PC-9 (cell line): ENCODE measurements around the gene CD14. TPM values are rescaled to one million over a fixed set of nuclear protein-coding genes. Genes with fewer than 3 reads are reported as not detected.
"Not testable (repeated sequence)": the region's sequence is repeated elsewhere in the genome, so short reads cannot be mapped to it uniquely, and the experiment has no call there.

ENCODE experiments used
- BruUV-seq: library from RNA; stranded (reverse); fragments of 400-500 nt; replicated peaks from 2 replicates; lab custom pipeline; 2021; lab: Mats Ljungman, UMichigan
- CTCF ChIA-PET: fragments of 300-600 bp; sonication (Branson Sonifier 250); formaldehyde crosslinking; loops from one replicate; lab custom pipeline; 2022; ENCODE audit warnings: antibody characterized with exemption; lab: Charles Lee
- POLR2A ChIA-PET: fragments of 300-600 bp; sonication (Branson Sonifier 250); formaldehyde crosslinking; loops from one replicate; lab custom pipeline; 2022; ENCODE audit warnings: antibody characterized with exemption; ENCODE audit not compliant: unreplicated experiment; lab: Charles Lee
- DNase-seq, 2 experiments: peaks; one replicate each; pipeline versions ENCODE4 v3.0.0 to v3.0.0-alpha.2; 2015 to 2022; ENCODE audit warnings: mixed read lengths in 1 of 2
- H2AFZ ChIP-seq: fragments of 200-600 bp; sonication (generic); 2 replicates; pipeline ENCODE4 v1.8.1; 2017; ENCODE audit warnings: antibody characterized with exemption
- H3F3A ChIP-seq: fragments of 200-600 bp; sonication (generic); 2 replicates; pipeline ENCODE4 v1.8.1; 2017; ENCODE audit warnings: antibody characterized with exemption, mild to moderate bottlenecking, low read depth; ENCODE audit not compliant: insufficient read depth
- H3K27ac ChIP-seq: fragments of 200-600 bp; sonication (generic); 2 replicates; pipeline ENCODE4 v1.6.1; 2016; ENCODE audit warnings: mixed run types
- H3K27me3 ChIP-seq: fragments of 200-600 bp; sonication (generic); 2 replicates; pipeline ENCODE4 v1.6.1; 2016; ENCODE audit warnings: low read depth, mixed run types; ENCODE audit not compliant: insufficient read depth
- H3K36me3 ChIP-seq: fragments of 200-600 bp; sonication (generic); 2 replicates; pipeline ENCODE4 v1.6.1; 2016; ENCODE audit warnings: low read depth, mixed run types
- H3K4me1 ChIP-seq: fragments of 200-600 bp; sonication (generic); replicated peaks from 2 replicates; pipeline ENCODE4 v1.6.1; 2016; ENCODE audit warnings: mixed run types; ENCODE audit not compliant: insufficient read depth
- H3K4me2 ChIP-seq: fragments of 200-600 bp; sonication (generic); 2 replicates; pipeline ENCODE4 v1.6.1; 2017; ENCODE audit warnings: mixed run types
- H3K4me3 ChIP-seq: fragments of 200-600 bp; sonication (generic); 2 replicates; pipeline ENCODE4 v1.6.1; 2016; ENCODE audit warnings: mixed run types
- H3K79me2 ChIP-seq: fragments of 200-600 bp; sonication (generic); 2 replicates; pipeline ENCODE4 v1.6.1; 2017; ENCODE audit warnings: low read depth, mixed run types
- H3K9me2 ChIP-seq: fragments of 200-600 bp; sonication (generic); 2 replicates; pipeline ENCODE4 v1.8.1; 2017; ENCODE audit warnings: mild to moderate bottlenecking; ENCODE audit not compliant: insufficient read depth
- H3K9me3 ChIP-seq: fragments of 200-600 bp; sonication (generic); 2 replicates; pipeline ENCODE4 v1.8.1; 2016; ENCODE audit warnings: low read depth; ENCODE audit not compliant: insufficient read depth
- H4K20me1 ChIP-seq: fragments of 200-600 bp; sonication (generic); 2 replicates; pipeline ENCODE4 v1.8.1; 2017; ENCODE audit not compliant: insufficient read depth
- CTCF ChIP-seq: fragments of 200-600 bp; sonication (generic); conservative IDR thresholded peaks from 2 replicates; pipeline ENCODE4 v1.6.1; 2017; ENCODE audit warnings: mixed run types, antibody characterized with exemption, mild to moderate bottlenecking, moderate library complexity
- EZH2 ChIP-seq: fragments of 200-600 bp; sonication (generic); IDR thresholded peaks from 2 replicates; pipeline ENCODE4 v1.8.0; 2017; ENCODE audit warnings: antibody characterized with exemption, low read depth
- intact Hi-C: fragments of 100-400 bp; cut with micrococcal nuclease; formaldehyde crosslinking; loops from one replicate; pipeline ENCODE4 v1.10.0; 2022; ENCODE audit not compliant: unreplicated experiment
- total RNA-seq: library from RNA; stranded (reverse); gene quantifications from 2 replicates; pipeline ENCODE4 v1.2.3, GENCODE V29; 2021

The CD14 gene
- total RNA-seq, 1 experiment from 2014 or later: 0.81 TPM

GRCh38 chr5:140607031-140607430 is 25.9 kb downstream of the CD14 start:
- no peak overlapping the region for H3K4me2 ChIP-seq
- TF ChIP-seq CTCF (no peak), EZH2 (no peak)
- peaks cover 11% of the 10 kb centered on the region for H3K4me1 ChIP-seq
- peaks cover 6% of the 10 kb centered on the region; the same call in 1 of the 2 replicates for H3K9me3 ChIP-seq
- H3K27ac ChIP-seq: 0 out of 2 replicates have a peak overlapping the region, but pooled peaks have one; percentile 38
- 0 out of 2 replicates have a peak, but pooled peaks cover 4% of the 10 kb centered on the region for H3F3A ChIP-seq
- H4K20me1 ChIP-seq: no peaks in the 10 kb centered on the region
- H3K4me3 ChIP-seq: no peak overlapping the region
- H3K36me3 ChIP-seq: no peaks in the 10 kb centered on the region
- no peaks in the 10 kb centered on the region for H3K79me2 ChIP-seq
- ChIA-PET POLR2A (no interaction called here), CTCF (no interaction called here)
- no peaks in the 10 kb centered on the region for H3K9me2 ChIP-seq
- H3K27me3 ChIP-seq: no peaks in the 10 kb centered on the region
- H2AFZ ChIP-seq: no peak overlapping the region
- BruUV-seq: no TSS peak
- DNase-seq: no peak
- intact Hi-C loops: no loop called here

- Histone ChIP-seq H3K27ac (no peak overlapping the region), H3F3A (0 out of 2 replicates have a peak, but pooled peaks cover 4% of the 10 kb centered on the region), H3K4me2 (no peak overlapping the region), H3K9me3 (peaks cover 6% of the 10 kb centered on the region; the same call in 1 of the 2 replicates), H3K4me1 (peaks cover 11% of the 10 kb centered on the region), H3K36me3 (no peaks in the 10 kb centered on the region), H3K27me3 (no peaks in the 10 kb centered on the region), H2AFZ (no peak overlapping the region), H3K9me2 (no peaks in the 10 kb centered on the region), H3K4me3 (no peak overlapping the region), H3K79me2 (no peaks in the 10 kb centered on the region), H4K20me1 (no peaks in the 10 kb centered on the region)
- TF ChIP-seq CTCF (no peak), EZH2 (no peak)
- POLR2A ChIA-PET: interaction anchor here (0.6 kb wide), 1 partner anchor 157 kb away, joined by 10 read pairs; no protein-coding TSS in a partner anchor
- CTCF ChIA-PET: no interaction called here
- no peak for DNase-seq
- intact Hi-C loops: no loop called here
- BruUV-seq: no TSS peak
Observed at GRCh38 chr5:140605879-140606278, 27.1 kb downstream of the CD14 start.

DNA sequence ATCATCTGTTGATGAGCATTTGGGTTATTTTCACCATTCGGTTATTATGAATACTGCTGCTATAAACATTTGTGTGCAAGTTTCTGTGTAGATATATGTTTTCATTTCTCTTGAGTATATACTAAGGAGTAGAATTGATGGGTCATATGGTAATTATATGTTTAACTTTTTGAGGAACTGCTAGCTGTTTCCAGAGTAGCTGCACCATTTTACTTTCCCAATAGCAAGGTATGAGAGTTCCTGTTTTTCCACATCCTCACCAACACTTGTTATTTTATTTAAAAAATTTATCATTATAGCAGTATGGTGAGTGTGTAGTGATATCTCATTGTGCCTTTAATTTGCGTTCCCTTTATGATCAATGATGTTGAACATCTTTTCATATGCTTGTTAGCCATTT is 29.2 kb downstream of the CD14 start:
- peaks cover 11% of the 10 kb centered on the region for H3K4me1 ChIP-seq

DNA sequence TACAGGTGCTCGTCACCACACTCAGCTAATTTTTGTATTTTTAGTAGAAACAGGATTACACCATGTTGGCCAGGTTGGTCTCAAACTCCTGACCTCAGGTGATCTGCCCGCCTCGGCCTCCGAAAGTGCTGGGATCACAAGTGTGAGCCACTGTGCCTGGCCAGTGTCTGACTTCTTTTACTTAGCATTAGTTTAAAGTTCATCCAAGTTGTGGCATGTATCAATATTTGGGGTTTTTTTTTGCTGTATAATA is 29.6 kb downstream of the CD14 start:
- H3K4me3 ChIP-seq, DNase-seq, H3K79me2 ChIP-seq, BruUV-seq, H3K9me3 ChIP-seq, CTCF ChIA-PET, H3K36me3 ChIP-seq, H4K20me1 ChIP-seq, POLR2A ChIA-PET, H3K27ac ChIP-seq, H3K9me2 ChIP-seq, H3F3A ChIP-seq, H2AFZ ChIP-seq, intact Hi-C loops, H3K27me3 ChIP-seq, H3K4me2 ChIP-seq: not testable (repeated sequence)
- H3K4me1 ChIP-seq: peaks cover 11% of the 10 kb centered on the region

More for the DNA sequence above, 29.2 kb downstream of the CD14 start:
- no peak for DNase-seq
- no peak overlapping the region for H3K4me3 ChIP-seq
- intact Hi-C loops: no loop called here
- H3K79me2 ChIP-seq: no peaks in the 10 kb centered on the region
- POLR2A ChIA-PET: no interaction called here
- peaks cover 6% of the 10 kb centered on the region; the same call in 1 of the 2 replicates for H3K9me3 ChIP-seq
- H3K9me2 ChIP-seq: no peaks in the 10 kb centered on the region
- H4K20me1 ChIP-seq: no peaks in the 10 kb centered on the region
- H3K27me3 ChIP-seq: no peaks in the 10 kb centered on the region
- CTCF ChIA-PET: no interaction called here
- no peaks in the 10 kb centered on the region for H3K36me3 ChIP-seq
- H3F3A ChIP-seq: 0 out of 2 replicates have a peak, but pooled peaks cover 4% of the 10 kb centered on the region
- BruUV-seq: no TSS peak
- no peak overlapping the region for H2AFZ ChIP-seq
- H3K27ac ChIP-seq: no peak overlapping the region
- no peak overlapping the region for H3K4me2 ChIP-seq
- TF ChIP-seq CTCF: no peak
- no peak for TF ChIP-seq EZH2
